Glomerular endothelial cell (primary cell): ENCODE data around the gene MGAT3. TPM values are rescaled to one million over a fixed set of nuclear protein-coding genes. Genes with fewer than 3 reads are reported as not detected.

Experiments used
- DNase-seq: peaks from one replicate; pipeline ENCODE4 v3.0.0-alpha.2; 2011; ENCODE audit warnings: low read depth, low spot score; ENCODE audit errors: extremely low read depth
- total RNA-seq: library from RNA; depleted of rRNA; stranded (reverse); fragments of >200 nt; gene quantifications from 2 replicates; pipeline ENCODE4 v1.2.3, GENCODE V29; 2015

MGAT3 gene
- total RNA-seq, 1 donor from 2014 or later: 0.12 TPM

GRCh38 chr22:39469681-39470450 is 13.1 kb downstream of the MGAT3 start:
- DNase-seq: no peak

GRCh38 chr22:39470451-39471291 is 13.9 kb downstream of the MGAT3 start:
- no peak for DNase-seq

- no peak for DNase-seq
These were observed 14.7 kb downstream of the MGAT3 start for GRCh38 chr22:39471381-39472141.

- no peak for DNase-seq
These were observed 16.1 kb downstream of the MGAT3 start for GRCh38 chr22:39472570-39473556.

- no peak for DNase-seq
These were observed 17.0 kb downstream of the MGAT3 start for GRCh38 chr22:39473851-39474250.

- DNase-seq: no peak
These were observed 17.7 kb downstream of the MGAT3 start for GRCh38 chr22:39474351-39475111.

GRCh38 chr22:39475337-39475736 is 18.5 kb downstream of the MGAT3 start:
- no peak for DNase-seq

GRCh38 chr22:39475902-39476301 is 19.1 kb downstream of the MGAT3 start:
- no peak for DNase-seq

- no peak for DNase-seq
These were observed 19.9 kb downstream of the MGAT3 start for GRCh38 chr22:39476664-39477063.

- no peak for DNase-seq
These were observed 20.7 kb downstream of the MGAT3 start for GRCh38 chr22:39477542-39477941.

GRCh38 chr22:39478441-39478850 is 21.6 kb downstream of the MGAT3 start:
- no peak for DNase-seq

- no peak for DNase-seq
These were observed 22.4 kb downstream of the MGAT3 start for GRCh38 chr22:39479254-39479653.

- no peak for DNase-seq
These were observed 23.7 kb downstream of the MGAT3 start for GRCh38 chr22:39480557-39480956.

- no peak for DNase-seq
These were observed 24.2 kb downstream of the MGAT3 start for GRCh38 chr22:39481054-39481453.

- DNase-seq: no peak
These were observed 24.8 kb downstream of the MGAT3 start for GRCh38 chr22:39481595-39481994.

- DNase-seq: no peak
These were observed 26.0 kb downstream of the MGAT3 start for GRCh38 chr22:39482768-39483167.

- no peak for DNase-seq
These were observed 30.4 kb downstream of the MGAT3 start for GRCh38 chr22:39486951-39487825.

- no peak for DNase-seq
These were observed 31.2 kb downstream of the MGAT3 start for GRCh38 chr22:39487826-39488520.
